ENCODE results near the gene ZNF644.
"Not testable (repeated sequence)": the region's sequence is repeated elsewhere in the genome, so short reads cannot be mapped to it uniquely, and the experiment has no call there.

Gene ZNF644

DNA sequence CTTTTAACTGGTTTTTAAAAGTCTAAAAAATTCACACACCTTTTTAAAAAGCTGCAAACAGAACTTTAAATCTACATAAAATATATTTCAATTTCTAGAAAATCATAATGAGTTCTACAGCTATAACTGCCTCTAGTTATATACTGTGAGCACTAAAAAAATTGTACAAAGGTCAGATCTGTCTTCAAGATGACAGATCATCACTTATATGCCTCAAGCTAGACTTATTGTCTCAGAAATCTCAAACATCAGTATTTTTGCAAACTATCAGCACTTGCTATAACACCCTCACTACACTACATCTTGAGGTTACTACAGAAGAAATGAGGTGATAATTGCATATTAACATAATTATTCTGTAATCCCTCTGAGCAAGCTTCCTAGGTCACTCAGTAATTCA is 76.5 kb downstream of the ZNF644 start:
- intact Hi-C loops (cut with DNase I): no loop called here
- no peak for DNase-seq

DNA sequence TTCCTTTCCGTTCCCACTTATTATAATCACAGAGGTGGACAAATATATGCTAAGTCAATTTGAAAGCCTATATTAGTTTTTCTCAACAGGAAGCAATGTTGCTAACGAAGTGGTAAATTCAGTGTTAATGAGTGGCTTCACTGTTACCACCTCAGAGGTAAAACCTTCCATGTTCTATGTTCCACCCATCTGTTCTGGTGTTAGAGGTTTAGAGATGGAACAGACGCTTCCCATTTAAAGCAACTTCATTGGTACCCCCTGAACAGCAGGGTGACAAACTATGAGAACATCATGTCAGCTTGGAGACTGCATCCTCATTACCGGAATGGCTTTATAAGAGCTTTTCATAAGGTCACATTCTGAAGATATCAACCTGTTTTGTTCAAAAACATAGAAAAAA is 77.9 kb downstream of the ZNF644 start:
- intact Hi-C loops (cut with DNase I): no loop called here
- DNase-seq: no peak

DNA sequence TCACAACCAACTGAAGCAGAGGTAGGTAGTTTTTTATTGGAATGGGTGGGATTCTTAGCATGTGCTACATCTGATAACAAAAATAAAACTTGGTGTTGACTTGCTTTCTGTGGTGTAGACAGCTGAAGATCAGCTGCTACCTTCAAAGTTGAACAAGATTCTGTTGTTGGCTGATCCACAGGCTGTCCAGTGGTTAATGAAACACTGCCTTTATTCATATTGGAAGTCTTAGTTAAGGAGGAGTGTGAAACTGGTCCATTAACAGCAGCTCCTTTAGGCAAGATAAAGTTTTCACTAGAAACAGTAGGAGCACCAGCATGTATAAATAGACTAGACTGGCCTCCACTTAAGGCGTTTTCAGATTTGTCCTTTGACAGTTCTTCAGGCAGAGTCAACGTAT is 81.1 kb downstream of the ZNF644 start:
- DNase-seq: no peak
- intact Hi-C loops (cut with DNase I): no loop called here

DNA sequence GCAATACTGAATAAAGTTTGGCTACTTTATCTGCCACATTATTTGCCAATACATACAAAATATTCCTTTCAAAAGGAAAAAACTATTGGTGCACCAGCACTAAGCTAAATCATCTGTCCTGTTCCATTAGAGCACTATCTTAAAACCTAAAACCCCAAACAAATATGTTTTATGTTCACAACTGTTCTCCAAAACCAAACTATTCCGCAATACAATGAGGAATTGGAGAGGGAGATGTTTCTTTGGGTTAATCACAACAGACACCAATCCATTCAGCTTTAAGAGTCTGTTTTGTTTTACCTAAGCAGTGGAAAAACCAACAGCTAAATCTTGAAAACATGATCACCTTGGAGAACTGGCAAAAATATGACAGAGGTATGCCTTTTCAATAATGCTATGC is 85.1 kb downstream of the ZNF644 start:
- intact Hi-C loops (cut with DNase I): no loop called here
- no peak for DNase-seq

DNA sequence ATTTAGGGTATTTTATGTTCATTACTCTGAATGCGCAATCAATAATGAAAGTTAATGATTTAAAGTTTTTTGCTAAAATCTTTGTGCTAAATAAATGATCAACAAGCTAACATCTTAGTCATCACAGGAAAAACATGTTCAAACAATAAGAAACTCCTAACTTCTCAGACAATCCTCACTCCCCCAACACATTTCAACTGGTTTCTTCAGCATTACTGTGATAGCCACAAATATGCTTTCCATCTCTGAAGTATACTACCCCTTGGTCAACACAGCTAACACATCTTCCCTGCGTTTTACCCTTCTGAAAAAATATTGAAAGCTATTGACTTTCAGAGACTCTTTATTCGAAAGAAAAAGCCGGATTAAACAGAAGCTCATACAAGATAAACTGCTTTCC is 85.8 kb downstream of the ZNF644 start:
- DNase-seq: no peak
- intact Hi-C loops (cut with DNase I): no loop called here

DNA sequence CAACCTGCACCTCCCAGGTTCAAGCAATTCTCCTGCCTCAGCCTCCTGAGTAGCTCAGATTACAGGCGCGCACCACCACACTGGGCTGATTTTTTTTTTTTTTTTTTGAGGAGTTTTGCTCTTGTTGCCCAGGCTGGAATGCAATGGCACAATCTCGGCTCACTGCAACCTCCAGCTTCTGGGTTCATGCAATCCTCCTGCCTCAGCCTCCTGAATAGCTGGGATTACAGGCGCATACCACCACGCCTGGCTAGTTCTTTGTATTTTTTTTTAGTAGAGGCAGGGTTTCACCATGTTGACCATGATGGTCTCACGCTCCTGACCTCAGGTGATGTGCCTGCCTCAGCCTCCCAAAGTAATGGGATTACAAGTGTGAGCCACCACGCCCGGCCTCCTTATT is 93.6 kb downstream of the ZNF644 start:
- peak in 2 of 10 donors; percentile 47 to 55 for DNase-seq
- intact Hi-C loops (cut with DNase I): not testable (repeated sequence)

DNA sequence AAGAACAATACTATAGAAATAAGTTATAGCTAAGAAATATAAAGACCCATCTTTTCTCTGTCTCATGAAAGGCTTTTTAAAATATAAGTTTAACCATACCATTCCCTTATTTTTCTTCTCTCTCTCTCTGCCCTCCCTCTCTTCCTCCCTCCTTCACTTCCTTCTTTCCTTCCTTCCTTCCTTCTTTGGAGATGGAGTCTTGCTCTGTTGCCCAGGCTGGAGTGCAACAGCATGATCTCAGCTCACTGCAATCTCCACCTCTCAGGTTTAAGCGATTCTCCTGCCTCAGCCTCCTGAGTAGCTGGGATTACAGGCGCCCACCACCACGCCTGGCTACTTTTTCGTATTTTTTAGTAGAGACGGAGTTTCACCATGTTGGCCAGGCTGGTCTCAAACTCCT is 94.2 kb downstream of the ZNF644 start:
- intact Hi-C loops (cut with DNase I); DNase-seq: not testable (repeated sequence)

DNA sequence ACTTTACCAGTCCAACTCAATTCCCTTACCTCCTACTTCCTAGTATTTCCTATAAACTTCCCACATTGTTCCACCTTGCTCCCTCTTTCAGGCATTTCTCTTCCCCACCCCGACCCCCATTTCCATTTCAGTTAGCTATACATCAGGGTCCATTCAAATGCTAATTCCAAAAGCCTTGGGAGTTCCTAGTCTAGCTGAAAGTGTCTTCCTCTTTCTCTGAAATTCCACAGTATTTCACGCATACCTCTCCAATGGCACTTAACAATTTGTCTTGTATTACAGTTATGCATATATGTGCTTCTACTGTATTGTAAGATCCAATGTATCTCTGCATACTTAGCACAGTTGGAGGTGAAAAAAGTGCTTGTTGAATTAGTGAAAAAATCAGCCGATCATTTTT is 94.9 kb downstream of the ZNF644 start:
- no peak for DNase-seq
- intact Hi-C loops (cut with DNase I): no loop called here

DNA sequence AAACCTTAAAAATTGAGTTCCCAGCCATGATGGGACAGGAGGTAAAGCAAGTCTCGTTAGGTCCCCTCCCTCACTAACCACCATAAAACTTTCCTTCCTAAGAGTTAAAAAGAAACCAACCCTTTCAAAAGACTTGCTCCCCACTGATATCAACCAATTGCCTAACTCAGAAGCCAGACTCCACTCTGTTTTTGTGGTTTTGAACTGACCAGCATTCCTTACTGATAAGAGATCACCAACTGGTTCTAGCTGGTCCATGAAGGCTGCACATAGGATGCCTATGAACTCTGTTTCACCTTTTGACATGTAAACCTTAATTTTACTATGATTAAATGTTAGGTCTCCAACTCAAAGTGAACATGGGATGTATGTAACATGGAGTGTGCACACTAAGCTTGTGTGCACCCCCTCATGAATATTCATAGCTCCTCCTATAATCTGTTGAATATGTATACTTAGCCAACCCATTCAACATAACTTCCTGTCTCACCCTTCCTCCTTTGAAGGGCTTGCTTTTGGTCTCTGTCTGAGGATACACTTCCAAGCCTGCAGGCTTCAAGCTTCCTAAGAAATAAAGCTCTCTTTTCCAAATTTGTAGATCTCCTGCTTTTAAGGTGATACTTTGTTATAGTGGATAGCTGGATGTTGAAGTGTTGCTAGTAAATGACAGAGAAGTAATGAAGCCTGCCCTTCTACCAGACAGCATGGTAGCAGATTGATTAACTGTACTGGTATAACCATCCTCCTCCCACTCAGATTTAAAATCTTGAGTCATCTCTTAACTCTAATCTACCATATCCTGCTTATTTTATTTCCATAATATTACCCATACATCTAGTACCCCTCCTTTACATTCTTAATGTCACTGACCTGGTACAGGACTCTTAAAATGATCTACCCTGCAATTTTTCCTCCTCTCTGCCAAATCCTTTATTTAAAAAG is 95.6 kb downstream of the ZNF644 start:
- intact Hi-C loops (cut with DNase I): no loop called here
- DNase-seq: no peak

DNA sequence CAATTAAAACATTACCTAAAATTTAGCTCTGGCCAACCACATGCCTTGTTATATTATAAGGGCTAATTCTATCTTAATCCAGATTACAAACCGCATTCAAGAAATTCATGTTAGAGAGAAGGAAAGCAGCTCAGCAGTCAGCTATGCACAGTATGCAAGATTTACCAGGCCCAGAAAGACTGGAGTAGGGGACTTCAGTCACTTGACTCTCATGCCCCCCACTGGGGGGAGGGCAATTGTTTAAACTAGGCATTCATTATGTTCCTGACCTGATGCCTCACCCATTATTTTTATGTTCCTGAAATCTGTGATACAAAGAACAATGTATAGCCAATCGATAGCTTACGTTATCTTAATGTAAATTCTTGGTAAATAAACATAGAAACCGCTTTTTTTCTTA is 96.9 kb downstream of the ZNF644 start:
- intact Hi-C loops (cut with DNase I): no loop called here
- DNase-seq: no peak

DNA sequence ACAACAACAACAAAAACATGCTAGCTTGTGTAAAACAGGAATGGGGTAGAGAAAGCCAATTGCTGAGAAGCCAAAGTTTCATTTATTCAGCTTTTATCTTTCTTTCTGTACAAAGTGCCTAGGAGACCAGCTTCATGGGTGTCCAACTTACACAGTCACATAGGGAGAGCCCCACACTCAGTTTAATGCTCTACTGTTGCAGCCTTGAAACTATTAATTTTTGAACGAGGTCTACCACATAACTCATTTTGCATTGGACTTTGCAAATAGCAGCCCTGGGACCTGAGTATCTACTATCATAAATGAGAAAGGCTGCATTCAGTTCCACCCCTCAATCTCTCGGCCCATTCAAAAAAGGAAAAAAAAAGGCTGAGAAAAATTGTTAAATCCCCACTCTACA is 98.8 kb downstream of the ZNF644 start:
- intact Hi-C loops (cut with DNase I): no loop called here
- no peak for DNase-seq

DNA sequence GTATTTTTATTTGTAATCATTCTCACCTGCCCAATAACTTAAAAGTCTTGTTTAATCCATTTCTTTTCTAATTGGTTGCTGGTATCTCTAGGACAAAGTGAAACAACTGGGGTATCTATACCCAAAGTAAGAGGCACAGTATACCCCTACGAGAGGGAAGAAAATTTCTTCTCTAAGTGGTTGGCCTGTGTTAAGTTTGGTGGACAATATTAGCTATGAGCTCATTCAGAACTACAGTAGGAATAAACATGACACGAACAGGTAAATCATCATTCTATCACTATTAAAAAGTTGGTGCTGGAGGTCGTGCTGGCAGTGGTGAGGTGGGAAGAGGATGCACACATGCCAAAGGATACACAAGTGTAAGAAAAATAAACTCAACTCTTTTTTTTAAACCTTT is 99.6 kb downstream of the ZNF644 start:
- DNase-seq: no peak
- intact Hi-C loops (cut with DNase I): no loop called here

DNA sequence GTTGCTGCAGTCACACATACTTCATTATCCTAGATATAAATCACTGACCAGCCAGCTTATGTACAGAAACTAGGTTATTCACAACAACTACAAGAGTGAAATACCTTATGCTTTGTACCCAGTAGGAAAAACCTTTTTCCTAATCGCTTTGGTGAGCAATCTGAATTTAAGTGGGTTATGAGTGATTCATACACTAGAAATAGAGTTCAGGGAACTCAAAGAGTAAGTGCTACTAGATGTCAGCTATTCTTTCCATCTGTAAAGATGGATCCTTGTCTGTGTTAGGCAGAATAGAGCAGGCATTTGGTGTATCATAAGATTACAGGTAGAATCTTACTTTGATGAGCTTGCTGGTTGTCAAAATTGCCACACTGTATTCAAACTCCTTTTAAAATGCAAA is 101.9 kb downstream of the ZNF644 start:
- no peak for DNase-seq
- intact Hi-C loops (cut with DNase I): no loop called here

DNA sequence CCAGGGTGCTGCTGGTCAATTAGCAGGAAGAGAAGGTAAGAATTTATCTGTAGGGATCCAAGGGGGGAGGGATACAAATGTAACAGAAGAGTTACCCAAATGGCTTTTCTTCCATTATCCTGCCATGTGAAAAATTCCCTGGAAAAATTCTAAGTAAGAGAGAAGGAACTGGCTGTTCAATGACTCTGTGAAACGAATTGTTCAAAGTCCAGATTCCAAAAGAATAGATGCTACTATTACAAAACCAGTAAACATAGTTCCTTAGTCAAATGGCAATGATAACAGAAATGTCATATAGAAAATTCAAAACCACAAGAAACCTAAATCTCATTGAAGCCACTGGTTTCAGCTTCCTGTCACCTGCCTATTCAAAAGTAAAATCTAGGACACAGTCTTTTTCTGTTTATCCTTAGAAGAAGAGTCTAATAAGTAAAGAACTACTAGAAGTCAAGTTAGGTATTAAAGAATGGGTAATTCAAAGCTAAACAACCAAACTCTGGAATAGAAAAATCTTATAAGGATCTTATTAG is 102.6 kb downstream of the ZNF644 start:
- intact Hi-C loops (cut with DNase I): no loop called here
- DNase-seq: no peak

DNA sequence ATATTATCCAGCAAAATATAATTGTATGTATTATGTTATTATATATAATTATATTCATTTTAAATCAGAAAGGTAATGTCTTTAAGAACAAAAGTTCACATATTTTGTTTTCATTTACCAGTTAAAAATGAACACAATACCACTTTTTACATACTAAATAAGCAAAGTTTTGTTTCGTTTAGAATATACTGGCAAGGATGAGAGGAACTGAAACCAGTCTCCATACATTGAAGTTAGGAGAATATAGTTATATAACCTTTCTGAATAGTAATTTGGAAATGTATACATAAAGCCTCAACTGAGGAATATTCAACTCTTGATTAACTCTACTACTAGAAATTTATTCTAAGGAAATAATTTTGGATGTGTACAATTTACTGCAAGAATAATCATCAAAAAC is 110.5 kb downstream of the ZNF644 start:
- intact Hi-C loops (cut with DNase I): no loop called here
- no peak for DNase-seq

DNA sequence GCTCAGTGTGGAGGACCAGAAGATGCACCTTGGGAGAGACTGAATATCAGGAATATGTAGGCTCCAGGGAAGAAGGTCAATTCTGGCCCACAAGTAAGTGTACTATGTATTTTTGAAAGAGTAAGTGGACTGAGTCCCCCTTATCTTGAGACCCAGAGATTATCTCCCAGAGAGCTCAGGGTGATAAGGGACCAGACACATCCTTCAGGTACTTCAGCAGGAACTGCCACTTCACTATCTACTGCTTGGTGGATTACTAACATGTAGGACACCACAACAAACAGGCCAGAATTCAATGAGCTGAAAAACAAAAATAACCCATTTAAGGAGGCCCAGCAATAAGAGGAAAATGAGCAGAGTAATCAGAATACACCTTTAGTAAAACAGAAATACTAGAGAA is 119.2 kb downstream of the ZNF644 start:
- no peak for DNase-seq

DNA sequence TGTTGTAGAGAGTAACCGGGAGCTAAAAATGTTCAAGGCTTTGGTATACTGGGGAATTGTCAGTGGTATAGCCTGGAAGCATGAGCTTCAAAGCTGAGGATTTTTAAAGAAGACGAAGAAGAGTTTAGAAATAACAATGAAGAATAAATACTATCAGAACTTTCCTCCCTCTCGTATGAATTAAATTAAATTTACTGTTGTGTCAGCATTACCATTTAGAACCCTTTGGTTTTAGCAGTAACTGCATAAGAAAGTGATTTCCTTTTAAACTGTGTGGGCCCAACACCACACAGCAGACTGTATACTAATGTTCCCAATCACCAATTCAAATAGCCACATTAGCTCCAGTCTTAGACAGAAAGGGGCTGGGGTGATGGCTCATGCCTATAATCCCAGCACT is 122.6 kb downstream of the ZNF644 start:
- intact Hi-C loops (cut with DNase I): no loop called here

More for the DNA sequence above, 119.2 kb downstream of the ZNF644 start:
- intact Hi-C loops (cut with DNase I): no loop called here

DNA sequence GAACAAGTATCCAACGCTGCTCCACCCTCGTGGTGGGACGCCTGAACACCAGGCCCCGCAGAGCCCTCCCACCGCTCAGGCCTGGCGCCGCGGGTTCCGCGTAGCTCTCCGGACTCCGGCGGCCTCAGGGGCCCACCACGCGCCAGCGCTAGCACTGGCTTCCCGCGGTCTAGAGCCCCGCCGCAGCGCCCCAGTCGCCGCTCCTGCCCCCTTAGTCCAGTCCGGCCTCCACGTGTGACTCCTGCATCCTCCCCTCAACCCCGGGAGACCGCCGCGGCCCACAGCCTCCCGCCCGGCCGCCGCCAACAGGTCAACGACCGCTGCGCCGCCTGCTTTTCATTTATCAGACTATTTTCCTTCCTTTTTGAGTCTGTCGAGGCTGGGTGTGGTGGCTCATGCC is 128.2 kb downstream of the ZNF644 start:
- intact Hi-C loops (cut with DNase I); DNase-seq: not testable (repeated sequence)

More for the DNA sequence above, 122.6 kb downstream of the ZNF644 start:
- no peak for DNase-seq

DNA sequence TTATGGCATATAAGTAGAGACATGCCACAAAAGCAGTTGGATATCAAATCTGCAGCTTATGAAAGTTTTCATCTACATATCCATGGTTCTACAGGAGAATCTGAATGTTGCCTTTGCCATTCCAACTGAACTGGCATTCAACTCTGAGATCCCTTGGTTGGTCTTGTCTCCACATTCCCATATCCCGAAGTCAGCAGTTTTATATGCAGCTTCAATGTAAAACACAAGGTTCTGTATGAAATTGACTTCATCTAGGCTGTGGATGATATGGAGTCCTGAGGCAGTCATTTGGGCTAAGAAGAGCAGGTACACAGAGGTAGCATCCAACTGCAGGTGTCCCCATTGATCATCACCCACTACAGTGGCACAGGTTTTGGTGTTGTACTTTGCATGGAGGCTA is 129.0 kb downstream of the ZNF644 start:
- DNase-seq; intact Hi-C loops (cut with DNase I): not testable (repeated sequence)

DNA sequence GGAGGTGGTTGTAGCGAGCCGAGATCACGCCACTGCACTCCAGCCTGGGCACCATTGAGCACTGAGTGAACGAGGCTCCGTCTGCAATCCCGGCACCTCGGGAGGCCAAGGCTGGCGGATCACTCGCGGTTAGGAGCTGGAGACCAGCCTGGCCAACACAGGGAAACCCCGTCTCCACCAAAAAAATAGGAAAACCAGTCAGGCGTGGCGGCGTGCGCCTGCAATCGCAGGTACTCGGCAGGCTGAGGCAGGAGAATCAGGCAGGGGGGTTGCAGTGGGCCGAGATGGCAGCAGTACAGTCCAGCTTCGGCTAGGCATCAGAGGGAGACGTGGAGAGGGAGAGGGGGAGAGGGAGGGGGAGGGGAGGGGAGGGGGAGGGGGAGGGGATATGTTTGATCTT is 129.6 kb downstream of the ZNF644 start:
- intact Hi-C loops (cut with DNase I); DNase-seq: not testable (repeated sequence)

DNA sequence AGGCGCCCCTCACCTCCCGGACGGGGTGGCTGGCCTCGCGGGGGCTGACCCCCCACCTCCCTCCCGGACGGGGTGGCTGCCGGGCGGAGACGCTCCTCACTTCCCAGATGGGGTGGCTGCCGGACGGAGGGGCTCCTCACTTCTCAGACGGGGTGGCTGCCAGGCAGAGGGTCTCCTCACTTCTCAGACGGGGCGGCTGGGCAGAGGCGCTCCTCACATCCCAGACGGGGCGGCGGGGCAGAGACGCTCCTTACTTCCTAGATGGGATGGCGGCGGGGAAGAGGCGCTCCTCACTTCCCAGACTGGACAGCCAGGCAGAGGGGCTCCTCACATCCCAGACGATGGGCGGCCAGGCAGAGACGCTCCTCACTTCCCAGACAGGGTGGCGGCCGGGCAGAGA is 130.1 kb downstream of the ZNF644 start:
- peak in 1 of 10 donors; percentile 80 for DNase-seq
- intact Hi-C loops (cut with DNase I): not testable (repeated sequence)

DNA sequence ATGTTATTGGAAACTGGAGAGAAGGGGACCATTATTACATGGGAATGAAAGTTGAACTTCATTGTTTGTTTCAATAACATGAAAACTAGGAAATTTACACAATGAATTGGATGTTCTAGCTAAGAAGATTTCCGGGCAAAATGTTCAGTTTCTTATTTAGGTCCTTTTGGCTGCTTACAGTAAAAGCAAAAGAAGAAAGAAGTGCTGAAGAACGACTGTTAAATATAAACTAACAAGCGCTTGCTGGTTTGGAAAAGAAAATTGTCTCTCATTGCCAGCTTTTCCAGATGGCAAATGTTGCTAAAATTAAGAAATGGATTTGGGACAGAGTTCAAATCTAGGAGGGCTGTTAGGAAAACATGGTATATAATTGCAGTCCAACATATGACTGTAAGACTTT is 139.6 kb downstream of the ZNF644 start:
- intact Hi-C loops (cut with DNase I): no loop called here
- DNase-seq: no peak
